DOHH2 (cell line): ENCODE data around the gene PTK7.

Source experiments
- H3F3A ChIP-seq: fragments of 200-600 bp; sonication (generic), shearing (Covaris generic); 2 replicates; pipeline ENCODE4 v1.6.0; 2016; ENCODE audit warnings: antibody characterized with exemption, mild to moderate bottlenecking; ENCODE audit not compliant: control insufficient read depth, insufficient read depth
- H3K27ac ChIP-seq: fragments of 200-600 bp; sonication (generic); 2 replicates; pipeline ENCODE4 v1.5.1; 2014; ENCODE audit warnings: low read depth, mild to moderate bottlenecking, low read length, moderate library complexity
- H3K27me3 ChIP-seq: fragments of 200-600 bp; sonication (generic); 2 replicates; pipeline ENCODE4 v1.6.1; 2014; ENCODE audit warnings: mild to moderate bottlenecking, low read length, mixed read lengths; ENCODE audit not compliant: control insufficient read depth
- H3K36me3 ChIP-seq: fragments of 200-600 bp; sonication (generic); 2 replicates; pipeline ENCODE4 v1.6.1; 2014; ENCODE audit warnings: mild to moderate bottlenecking, low read length, moderate library complexity, mixed read lengths; ENCODE audit not compliant: control insufficient read depth
- H3K4me1 ChIP-seq: fragments of 200-600 bp; sonication (generic); 2 replicates; pipeline ENCODE4 v1.6.1; 2014; ENCODE audit warnings: mild to moderate bottlenecking, low read length, mixed read lengths; ENCODE audit not compliant: control insufficient read depth
- H3K4me2 ChIP-seq: fragments of 200-600 bp; sonication (generic); 2 replicates; pipeline ENCODE4 v1.6.0; 2014; ENCODE audit warnings: mild to moderate bottlenecking, low read length, moderate library complexity
- H3K4me3 ChIP-seq: fragments of 200-600 bp; sonication (generic); 2 replicates; pipeline ENCODE4 v1.5.1; 2014; ENCODE audit warnings: mild to moderate bottlenecking, low read length, mixed read lengths
- H3K79me2 ChIP-seq: fragments of 200-600 bp; sonication (generic); 2 replicates; pipeline ENCODE4 v1.6.1; 2014; ENCODE audit warnings: mild to moderate bottlenecking, low read length, mixed read lengths; ENCODE audit not compliant: control insufficient read depth
- H3K9me2 ChIP-seq: fragments of 200-600 bp; sonication (generic); replicated peaks from 2 replicates; pipeline ENCODE4 v1.6.1; 2014; ENCODE audit warnings: mild to moderate bottlenecking, low read length, mixed read lengths; ENCODE audit not compliant: control insufficient read depth
- H3K9me3 ChIP-seq: fragments of 200-600 bp; sonication (generic); 2 replicates; pipeline ENCODE4 v1.6.1; 2014; ENCODE audit warnings: antibody characterized with exemption, low read length, mixed read lengths; ENCODE audit not compliant: control insufficient read depth, insufficient read depth
- H4K20me1 ChIP-seq: fragments of 200-600 bp; sonication (generic); 2 replicates; pipeline ENCODE4 v1.6.0; 2014; ENCODE audit warnings: low read depth, mild to moderate bottlenecking, antibody characterized with exemption, low read length, moderate library complexity; ENCODE audit not compliant: control insufficient read depth, insufficient read depth
- CTCF ChIP-seq: fragments of 200-600 bp; sonication (generic); IDR thresholded peaks from one replicate; pipeline ENCODE4 v1.5.1; 2014; ENCODE audit warnings: antibody characterized with exemption, mild to moderate bottlenecking, low read depth, low read length; ENCODE audit not compliant: poor library complexity, severe bottlenecking
- EZH2phosphoT487 ChIP-seq: fragments of 200-600 bp; sonication (generic); IDR thresholded peaks from 2 replicates; pipeline ENCODE4 v1.6.1; 2017; ENCODE audit warnings: borderline replicate concordance, mild to moderate bottlenecking, antibody characterized with exemption, low read length, moderate library complexity, mixed read lengths

PTK7 gene

GRCh38 chr6:43150051-43150751, 74.1 kb downstream of the PTK7 start:
- H3K4me3 ChIP-seq, result no peak overlapping the region
- H3K4me2 ChIP-seq, result no peak overlapping the region
- no peaks in the 10 kb centered on the region for H3F3A ChIP-seq
- H3K36me3 ChIP-seq, result no peaks in the 10 kb centered on the region
- peaks cover 9% of the 10 kb centered on the region; the same call in 1 of the 2 replicates for H3K27me3 ChIP-seq
- H4K20me1 ChIP-seq, result no peaks in the 10 kb centered on the region
- H3K9me3 ChIP-seq, result no peaks in the 10 kb centered on the region
- H3K9me2 ChIP-seq, result no peaks in the 10 kb centered on the region
- no peak for TF ChIP-seq CTCF
- no peak for TF ChIP-seq EZH2phosphoT487
- no peak overlapping the region for H3K27ac ChIP-seq
- H3K4me1 ChIP-seq, result no peaks in the 10 kb centered on the region
- no peaks in the 10 kb centered on the region for H3K79me2 ChIP-seq

- Histone ChIP-seq H3K9me3 (no peaks in the 10 kb centered on the region), H3K4me3 (no peak overlapping the region), H4K20me1 (no peaks in the 10 kb centered on the region), H3K9me2 (no peaks in the 10 kb centered on the region), H3K36me3 (no peaks in the 10 kb centered on the region), H3K27me3 (no peaks in the 10 kb centered on the region), H3F3A (no peaks in the 10 kb centered on the region), H3K4me2 (no peak overlapping the region), H3K79me2 (no peaks in the 10 kb centered on the region), H3K27ac (no peak overlapping the region), H3K4me1 (no peaks in the 10 kb centered on the region)
- TF ChIP-seq CTCF, result no peak
- no peak for TF ChIP-seq EZH2phosphoT487
Observed at GRCh38 chr6:43159599-43159998, 83.5 kb downstream of the PTK7 start.

GRCh38 chr6:43163899-43164298, 87.8 kb downstream of the PTK7 start:
- no peaks in the 10 kb centered on the region for H3K9me2 ChIP-seq
- TF ChIP-seq CTCF (no peak), EZH2phosphoT487 (no peak)
- no peaks in the 10 kb centered on the region for H3K9me3 ChIP-seq
- H3K27ac ChIP-seq, result no peak overlapping the region
- H3K27me3 ChIP-seq, result no peaks in the 10 kb centered on the region
- no peaks in the 10 kb centered on the region for H3K4me1 ChIP-seq
- no peak overlapping the region for H3K4me3 ChIP-seq
- H3K4me2 ChIP-seq, result no peak overlapping the region
- H3K79me2 ChIP-seq, result no peaks in the 10 kb centered on the region
- 0 out of 2 replicates have a peak, but pooled peaks cover 2% of the 10 kb centered on the region for H3F3A ChIP-seq
- H3K36me3 ChIP-seq, result no peaks in the 10 kb centered on the region
- H4K20me1 ChIP-seq, result no peaks in the 10 kb centered on the region
